BE2C (cell line): ENCODE measurements around the gene DISC1.

Source experiments
- DNase-seq: peaks from one replicate; pipeline ENCODE4 v3.0.0-alpha.2; 2020
- H3K27me3 ChIP-seq: fragments of 250-450 bp; sonication (Bioruptor Pico); 2 replicates; pipeline ENCODE4 v1.5.1; 2020; ENCODE audit warnings: mild to moderate bottlenecking
- H3K36me3 ChIP-seq: fragments of 250-450 bp; sonication (Bioruptor Pico); 2 replicates; pipeline ENCODE4 v1.5.1; 2020; ENCODE audit warnings: mild to moderate bottlenecking
- H3K4me1 ChIP-seq: fragments of 250-450 bp; sonication (Bioruptor Pico); 2 replicates; pipeline ENCODE4 v1.5.1; 2020
- H3K4me3 ChIP-seq: 2 replicates; pipeline ENCODE4 v1.5.1; 2011; ENCODE audit warnings: low read depth, low read length
- H3K9me3 ChIP-seq: fragments of 250-450 bp; sonication (Bioruptor Pico); 2 replicates; pipeline ENCODE4 v1.5.1; 2020
- TF ChIP-seq, protein P1 (sequence below): IDR thresholded peaks from 2 replicates; pipeline ENCODE4 v1.5.1; 2012; ENCODE audit warnings: mild to moderate bottlenecking, low read depth, low read length

DISC1 gene

DNA sequence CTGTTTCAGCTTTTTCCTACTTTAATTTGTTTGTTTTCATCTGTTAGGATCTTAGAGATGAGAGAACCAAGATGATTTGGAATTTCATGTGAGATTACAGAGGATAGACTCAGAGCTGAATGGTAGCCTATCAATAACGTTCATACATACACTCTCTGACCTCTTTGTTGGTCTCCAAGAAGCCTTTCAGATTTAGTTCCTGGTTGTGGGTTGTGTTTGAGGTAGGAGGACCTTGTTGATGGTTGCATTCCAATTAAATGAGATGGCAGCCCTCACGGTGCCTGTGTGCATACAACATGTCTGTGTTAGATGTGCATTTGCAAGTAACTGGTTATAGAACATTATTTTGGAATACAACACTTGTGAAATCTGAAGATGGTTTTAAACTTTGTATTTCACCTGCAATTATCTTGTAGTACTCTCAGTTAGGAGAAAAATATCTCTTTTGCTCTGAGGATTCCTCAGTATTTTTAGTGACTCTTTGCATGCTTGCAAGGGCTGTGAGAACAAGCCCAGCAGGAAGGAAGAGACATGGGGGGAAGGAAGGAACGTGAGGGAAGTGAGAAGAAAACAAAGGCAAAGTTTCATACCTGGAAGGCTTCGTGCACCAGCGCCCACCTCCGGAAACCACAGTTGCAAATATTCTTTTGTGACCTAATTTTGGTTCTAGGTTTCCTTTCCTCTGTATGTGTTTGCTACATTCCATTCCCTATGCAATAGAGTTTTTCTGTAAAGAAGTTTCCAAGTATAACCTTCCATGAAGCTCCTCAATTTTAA, 291.8 kb downstream of the DISC1 start:
- peaks cover 16% of the 10 kb centered on the region for H3K4me1 ChIP-seq
- DNase-seq, result no peak
- no peaks in the 10 kb centered on the region for H3K36me3 ChIP-seq
- H3K4me3 ChIP-seq, result no peak overlapping the region
- H3K27me3 ChIP-seq, result no peaks in the 10 kb centered on the region
- no peaks in the 10 kb centered on the region for H3K9me3 ChIP-seq
- TF ChIP-seq, protein P1, sequence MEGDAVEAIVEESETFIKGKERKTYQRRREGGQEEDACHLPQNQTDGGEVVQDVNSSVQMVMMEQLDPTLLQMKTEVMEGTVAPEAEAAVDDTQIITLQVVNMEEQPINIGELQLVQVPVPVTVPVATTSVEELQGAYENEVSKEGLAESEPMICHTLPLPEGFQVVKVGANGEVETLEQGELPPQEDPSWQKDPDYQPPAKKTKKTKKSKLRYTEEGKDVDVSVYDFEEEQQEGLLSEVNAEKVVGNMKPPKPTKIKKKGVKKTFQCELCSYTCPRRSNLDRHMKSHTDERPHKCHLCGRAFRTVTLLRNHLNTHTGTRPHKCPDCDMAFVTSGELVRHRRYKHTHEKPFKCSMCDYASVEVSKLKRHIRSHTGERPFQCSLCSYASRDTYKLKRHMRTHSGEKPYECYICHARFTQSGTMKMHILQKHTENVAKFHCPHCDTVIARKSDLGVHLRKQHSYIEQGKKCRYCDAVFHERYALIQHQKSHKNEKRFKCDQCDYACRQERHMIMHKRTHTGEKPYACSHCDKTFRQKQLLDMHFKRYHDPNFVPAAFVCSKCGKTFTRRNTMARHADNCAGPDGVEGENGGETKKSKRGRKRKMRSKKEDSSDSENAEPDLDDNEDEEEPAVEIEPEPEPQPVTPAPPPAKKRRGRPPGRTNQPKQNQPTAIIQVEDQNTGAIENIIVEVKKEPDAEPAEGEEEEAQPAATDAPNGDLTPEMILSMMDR, result no peak

DNA sequence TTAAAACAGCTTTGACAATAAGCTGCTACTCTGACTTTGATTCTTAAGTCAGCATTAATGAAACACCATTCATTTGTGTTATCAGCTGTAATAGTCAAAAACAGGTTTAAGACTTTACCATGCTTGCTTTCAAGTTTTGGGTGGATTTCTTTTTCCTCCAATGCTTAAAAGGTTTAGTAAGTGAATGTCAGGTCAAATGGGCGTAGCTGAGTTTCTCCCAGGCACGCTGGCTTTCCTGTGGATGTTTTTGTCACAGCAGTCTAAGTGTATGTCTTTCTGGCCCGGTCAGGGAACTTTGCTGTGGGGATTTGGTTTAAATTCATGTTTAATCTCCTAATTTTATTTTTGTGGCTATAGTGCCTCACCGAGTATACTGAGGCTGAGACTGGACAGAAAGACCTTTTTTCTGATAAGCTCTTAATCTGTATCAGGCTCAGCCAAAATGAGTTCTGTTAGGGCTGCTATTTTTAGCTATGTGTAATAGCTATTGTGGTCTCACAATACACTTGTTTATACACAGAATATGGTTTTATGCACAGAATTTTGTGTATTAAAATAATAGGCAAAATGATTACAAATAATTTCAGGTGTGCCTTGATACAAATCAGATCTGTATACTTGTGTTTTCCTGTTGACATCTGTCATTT, 292.8 kb downstream of the DISC1 start:
- peaks cover 16% of the 10 kb centered on the region for H3K4me1 ChIP-seq
- H3K36me3 ChIP-seq, result no peaks in the 10 kb centered on the region
- no peaks in the 10 kb centered on the region for H3K9me3 ChIP-seq
- H3K27me3 ChIP-seq, result no peaks in the 10 kb centered on the region
- peak; percentile 23 for DNase-seq
- H3K4me3 ChIP-seq, result peak overlapping the region; percentile 40
- TF ChIP-seq, protein P1, result no peak

DNA sequence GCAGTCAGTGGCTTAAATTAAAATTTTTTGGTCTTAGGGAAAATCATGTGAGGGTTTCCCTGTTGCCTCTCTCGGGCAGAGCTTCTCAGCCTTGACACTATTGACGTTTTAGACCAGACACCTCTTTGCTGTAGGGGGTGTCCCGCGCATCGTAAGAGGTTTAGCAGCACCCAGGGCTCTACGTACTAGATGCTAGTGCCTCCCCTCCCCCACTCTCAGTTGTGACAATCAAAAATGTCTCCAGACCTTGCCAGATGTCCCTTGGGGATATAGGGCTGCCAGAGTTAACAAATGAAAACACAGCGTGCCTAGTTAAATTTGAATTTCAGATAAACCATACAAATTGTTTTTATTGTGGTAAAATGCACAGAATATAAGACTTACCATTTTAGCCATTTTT, 293.3 kb downstream of the DISC1 start:
- DNase-seq, result peak; percentile 89
- TF ChIP-seq, protein P1, result no peak
- H3K4me1 ChIP-seq, result peaks cover 16% of the 10 kb centered on the region
- H3K27me3 ChIP-seq, result no peaks in the 10 kb centered on the region
- peak overlapping the region; percentile 40 for H3K4me3 ChIP-seq
- H3K36me3 ChIP-seq, result no peaks in the 10 kb centered on the region
- H3K9me3 ChIP-seq, result no peaks in the 10 kb centered on the region

DNA sequence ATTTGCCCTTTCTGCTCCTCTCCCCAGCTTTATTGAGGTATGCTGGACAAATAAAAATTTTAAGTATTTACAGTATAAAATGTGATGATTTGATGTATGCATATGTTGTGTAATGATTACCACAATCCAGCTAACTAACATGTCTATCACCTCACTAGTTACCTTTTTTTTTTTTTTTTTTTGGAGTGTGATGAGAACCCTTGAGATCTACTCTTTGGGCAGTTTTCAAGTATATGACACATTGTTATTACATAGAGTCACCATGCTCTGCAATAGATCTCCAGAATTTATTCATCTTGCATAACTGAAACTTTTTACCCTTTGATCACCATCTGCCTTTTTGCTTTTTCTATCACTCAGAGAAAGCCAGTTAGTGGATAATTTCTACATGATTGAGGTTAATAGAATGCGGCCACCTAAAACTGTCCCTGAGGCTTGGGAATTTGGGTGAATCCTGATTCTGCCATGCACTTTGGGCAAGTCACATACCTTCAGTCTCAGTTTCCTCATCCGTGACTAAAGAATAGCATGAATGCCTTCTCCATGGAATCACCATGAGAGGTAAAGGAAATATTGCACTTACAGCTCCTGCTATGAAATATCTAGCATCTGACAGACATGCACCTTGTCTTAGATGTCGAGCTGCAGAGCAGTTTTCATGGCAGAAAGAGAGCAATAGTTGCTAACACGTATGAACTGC, 295.2 kb downstream of the DISC1 start:
- TF ChIP-seq, protein P1, result no peak
- no peaks in the 10 kb centered on the region for H3K9me3 ChIP-seq
- H3K4me3 ChIP-seq, result no peak overlapping the region
- H3K36me3 ChIP-seq, result no peaks in the 10 kb centered on the region
- no peaks in the 10 kb centered on the region for H3K27me3 ChIP-seq
- peaks cover 16% of the 10 kb centered on the region for H3K4me1 ChIP-seq
- DNase-seq, result no peak

DNA sequence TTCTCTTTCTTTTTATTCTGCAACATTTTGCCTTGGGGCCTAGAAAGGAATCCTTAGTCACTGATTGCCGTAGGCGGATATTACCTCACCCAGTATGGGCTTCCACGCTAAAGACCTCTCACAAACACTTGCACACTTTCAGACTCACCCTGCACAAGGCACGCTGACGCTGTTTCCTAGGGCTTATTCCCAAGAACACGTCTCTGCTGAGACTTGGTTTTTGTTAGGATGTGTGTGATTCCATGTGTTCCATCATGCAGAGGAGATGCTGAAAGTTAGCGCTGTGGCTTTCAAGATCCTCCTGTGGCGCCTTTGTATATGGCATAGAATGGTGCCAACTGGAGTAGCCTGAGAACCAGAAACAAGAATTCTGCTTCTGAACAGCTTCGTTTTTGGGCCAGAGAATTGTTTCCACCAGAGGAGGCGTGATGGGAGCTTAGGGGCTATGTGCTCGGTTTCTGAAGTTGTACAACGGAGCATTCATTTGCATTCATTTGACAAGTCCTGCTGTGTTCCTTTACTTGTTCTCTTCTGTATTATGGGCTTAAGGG, 297.0 kb downstream of the DISC1 start:
- no peaks in the 10 kb centered on the region for H3K9me3 ChIP-seq
- H3K4me1 ChIP-seq, result peaks cover 12% of the 10 kb centered on the region
- no peaks in the 10 kb centered on the region for H3K27me3 ChIP-seq
- no peak for DNase-seq
- TF ChIP-seq, protein P1, result no peak
- no peak overlapping the region for H3K4me3 ChIP-seq
- H3K36me3 ChIP-seq, result no peaks in the 10 kb centered on the region
